Hematopoietic multipotent progenitor cell treated with erythropoietin and hydrocortisone succinate and interleukin-3 and kit ligand, for 17 days (in vitro differentiated cells): ENCODE measurements around the gene TACSTD2.
"Not testable (repeated sequence)": the region's sequence is repeated elsewhere in the genome, so short reads cannot be mapped to it uniquely, and the experiment has no call there.

Experiments used
- DNase-seq: peaks from one replicate; pipeline ENCODE4 v3.0.0-alpha.2; 2015; ENCODE audit warnings: low spot score

Gene TACSTD2

DNA sequence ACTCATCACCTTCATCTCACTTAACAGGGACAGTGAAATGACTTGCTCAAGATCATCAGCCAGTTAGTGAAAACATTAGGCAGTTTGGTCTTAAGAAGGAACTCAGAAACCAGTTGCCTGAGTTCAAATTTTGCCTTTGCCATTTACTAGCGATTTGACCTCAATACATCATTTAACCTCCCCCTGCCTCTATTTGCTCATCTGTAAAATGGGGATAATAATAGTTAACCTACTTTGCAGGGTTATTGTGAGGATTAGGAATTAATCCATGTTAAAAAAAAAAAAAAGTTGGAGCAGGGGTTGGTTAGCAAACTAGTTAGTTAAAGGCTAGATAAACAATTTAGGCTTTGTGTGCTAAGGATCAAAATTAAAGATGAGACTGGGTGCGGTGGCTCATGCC lies 10.6 kb upstream of the TACSTD2 start:
- DNase-seq: no peak

GRCh38 chr1:58586271-58586670 lies 9.2 kb upstream of the TACSTD2 start:
- no peak for DNase-seq

DNA sequence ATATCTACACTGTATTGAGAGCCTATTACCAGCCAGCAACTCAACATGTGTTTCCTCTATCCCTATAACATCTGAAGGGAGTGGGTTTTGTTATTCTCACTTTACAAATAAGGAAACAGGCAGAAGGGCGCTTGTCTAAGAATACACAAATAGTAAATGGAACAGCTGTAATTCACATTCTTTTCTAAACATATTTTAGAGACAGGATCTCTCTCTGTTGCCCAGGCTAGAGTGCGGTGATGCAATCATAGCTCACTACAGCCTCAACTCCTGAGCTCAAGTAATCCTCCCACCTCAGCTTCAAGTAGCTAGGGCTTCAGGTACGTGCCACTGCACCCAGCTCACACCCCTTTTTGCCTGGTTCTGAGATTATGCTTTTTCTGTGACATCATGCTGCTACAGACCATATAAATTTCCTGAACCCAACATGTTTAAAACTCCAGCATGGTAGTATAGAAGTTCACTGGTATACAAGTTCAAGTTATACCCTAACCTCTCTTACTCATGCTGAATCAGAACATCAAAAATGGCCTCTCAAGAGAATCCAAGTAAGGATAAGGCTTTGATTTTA lies 8.6 kb upstream of the TACSTD2 start:
- DNase-seq: no peak

- DNase-seq: no peak
Measured at GRCh38 chr1:58585166-58585565, 8.1 kb upstream of the TACSTD2 start.

GRCh38 chr1:58584082-58584895 lies 7.2 kb upstream of the TACSTD2 start:
- DNase-seq: no peak

- DNase-seq: no peak
Measured at GRCh38 chr1:58583496-58583895, 6.4 kb upstream of the TACSTD2 start.

DNA sequence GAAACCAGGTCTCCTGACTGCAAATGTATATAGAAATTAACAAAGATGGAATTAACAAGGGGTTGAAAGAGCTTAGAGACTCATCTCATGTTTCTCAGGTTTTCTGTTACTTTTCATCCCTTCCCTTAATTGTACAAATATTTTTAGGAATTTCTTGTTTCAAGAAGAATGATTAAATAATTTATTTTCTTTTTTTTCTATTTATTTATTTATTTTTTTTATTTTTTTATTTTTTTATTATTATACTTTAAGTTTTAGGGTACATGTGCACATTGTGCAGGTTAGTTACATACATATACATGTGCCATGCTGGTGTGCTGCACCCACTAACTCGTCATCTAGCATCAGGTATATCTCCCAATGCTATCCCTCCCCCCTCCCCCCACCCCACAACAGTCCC lies 5.1 kb upstream of the TACSTD2 start:
- not testable (repeated sequence) for DNase-seq

- no peak for DNase-seq
Measured at GRCh38 chr1:58581641-58582040, 4.6 kb upstream of the TACSTD2 start.

DNA sequence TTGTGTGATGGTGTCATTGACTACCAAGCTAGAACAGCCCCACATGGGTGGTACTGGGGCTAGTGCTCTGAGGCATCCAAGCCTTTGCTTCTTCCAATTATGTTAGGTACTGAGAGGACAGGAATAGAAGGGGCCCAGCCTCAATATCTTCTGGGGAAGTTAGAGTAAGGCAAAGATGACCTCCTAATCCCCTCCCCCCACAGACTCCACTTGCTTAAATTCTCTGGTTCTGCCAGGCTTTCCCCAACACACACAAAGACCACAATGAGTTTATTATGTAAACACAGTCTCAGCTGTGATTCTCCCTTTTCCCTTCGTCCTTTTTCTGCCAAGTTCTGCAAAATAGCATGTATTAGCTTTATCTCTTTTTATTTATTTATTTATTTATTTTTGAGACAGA lies 3.1 kb upstream of the TACSTD2 start:
- DNase-seq: no peak

GRCh38 chr1:58577654-58578030 lies 590 bp upstream of the TACSTD2 start:
- DNase-seq: no peak

GRCh38 chr1:58576325-58576726 lies 726 bp downstream of the TACSTD2 start:
- no peak for DNase-seq

- no peak for DNase-seq
Measured at GRCh38 chr1:58575551-58576324, 1.3 kb downstream of the TACSTD2 start.

- no peak for DNase-seq
Measured at GRCh38 chr1:58574816-58575215, 2.2 kb downstream of the TACSTD2 start.

DNA sequence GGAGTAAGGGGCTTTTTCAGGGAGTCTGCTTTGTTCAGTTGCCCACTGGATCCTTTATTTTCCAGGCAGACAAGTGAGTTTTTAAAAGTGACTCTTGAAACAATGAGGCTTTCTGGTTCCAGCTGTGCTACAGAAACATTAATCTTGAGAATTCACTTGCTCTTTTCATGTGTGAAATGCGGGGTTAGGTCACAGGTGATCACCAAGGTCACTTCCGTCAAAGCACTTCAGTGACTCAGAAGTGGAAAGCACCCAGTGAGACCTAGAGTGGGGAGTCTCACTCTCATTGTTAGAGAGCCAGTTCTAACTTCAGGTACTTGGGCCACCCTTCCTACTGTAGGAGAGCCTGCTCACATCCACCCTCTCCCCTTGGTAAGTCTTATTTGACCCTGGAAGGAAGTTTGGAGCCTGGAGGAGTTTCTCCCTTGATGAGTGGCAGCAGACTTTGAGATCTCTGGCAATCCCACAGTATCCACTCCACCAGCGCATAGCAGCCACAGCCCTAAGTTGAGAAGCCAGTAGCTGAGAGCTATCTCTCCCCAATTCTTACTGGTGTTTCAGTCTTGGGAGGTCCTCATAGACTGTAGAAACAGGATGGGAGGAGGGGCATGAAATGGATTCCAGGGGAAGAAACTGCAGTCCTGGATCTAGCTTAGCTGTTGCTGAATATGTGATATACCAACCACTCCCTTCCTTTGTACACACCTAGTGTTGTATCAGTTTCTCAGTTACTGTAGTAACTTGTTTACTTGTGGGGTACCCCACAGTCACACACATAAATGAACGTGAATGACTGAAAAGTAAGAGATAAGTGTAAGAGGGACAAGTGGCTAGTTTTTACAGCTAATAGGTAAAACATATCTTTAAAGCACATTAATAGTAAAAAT lies 3.1 kb downstream of the TACSTD2 start:
- no peak for DNase-seq

DNA sequence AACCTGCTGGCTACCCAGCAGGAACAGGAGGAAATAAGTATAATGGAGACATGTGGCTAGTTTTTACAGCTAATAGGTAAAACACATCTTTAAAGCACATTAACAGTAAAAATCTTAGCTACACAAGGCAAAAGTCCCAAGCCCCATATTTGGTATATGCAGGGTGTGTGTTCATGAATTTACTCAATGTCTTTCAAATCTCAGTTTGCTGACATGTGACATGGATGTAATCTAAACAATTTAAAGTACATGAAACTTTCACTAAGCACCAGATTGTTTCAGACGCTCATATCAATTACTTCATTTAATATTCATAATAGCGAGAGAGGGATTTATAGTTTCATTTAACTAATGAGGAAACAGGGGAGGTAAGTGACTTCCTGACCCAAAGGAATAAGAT lies 3.9 kb downstream of the TACSTD2 start:
- no peak for DNase-seq

DNA sequence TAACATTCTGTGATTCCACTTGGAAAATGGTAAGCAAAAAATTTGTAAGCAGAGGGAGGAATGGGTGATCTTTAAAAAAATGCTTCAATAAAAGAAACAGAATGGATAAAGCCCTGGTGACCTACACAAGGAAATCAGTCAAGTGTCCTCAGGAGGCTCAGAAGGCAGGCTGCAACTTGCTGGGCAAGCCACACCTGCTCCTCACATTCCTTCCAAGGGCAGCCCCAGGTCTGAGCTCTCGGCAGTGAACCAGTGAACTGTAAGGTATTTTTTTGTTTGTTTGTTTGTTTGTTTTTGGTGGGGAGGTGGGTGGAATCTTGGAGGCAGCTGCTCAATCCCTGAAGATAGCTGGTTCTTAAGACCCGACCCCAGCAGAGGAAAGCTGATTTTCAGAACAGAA lies 4.4 kb downstream of the TACSTD2 start:
- no peak for DNase-seq

DNA sequence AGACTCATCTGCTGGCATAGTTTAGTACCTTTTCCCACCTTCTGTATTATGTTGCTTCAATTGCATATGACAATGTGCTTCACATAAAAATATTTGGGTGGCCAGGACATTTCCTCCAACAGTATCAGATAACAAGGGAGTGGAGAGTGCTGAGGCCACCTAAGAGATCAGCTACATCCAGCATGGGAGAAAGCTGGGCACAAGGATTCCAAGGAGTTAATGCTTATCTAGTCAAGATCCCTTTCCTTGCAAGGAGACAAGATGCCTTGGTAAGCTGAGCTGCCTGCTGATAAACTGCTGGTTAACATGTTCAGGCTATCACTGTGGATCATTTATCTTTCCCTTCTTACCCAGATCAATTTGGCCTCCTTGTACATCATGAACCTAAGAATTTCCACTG lies 5.4 kb downstream of the TACSTD2 start:
- no peak for DNase-seq

- DNase-seq: no peak
Measured at GRCh38 chr1:58570817-58571216, 6.2 kb downstream of the TACSTD2 start.

- DNase-seq: no peak
Measured at GRCh38 chr1:58570094-58570493, 7.0 kb downstream of the TACSTD2 start.

DNA sequence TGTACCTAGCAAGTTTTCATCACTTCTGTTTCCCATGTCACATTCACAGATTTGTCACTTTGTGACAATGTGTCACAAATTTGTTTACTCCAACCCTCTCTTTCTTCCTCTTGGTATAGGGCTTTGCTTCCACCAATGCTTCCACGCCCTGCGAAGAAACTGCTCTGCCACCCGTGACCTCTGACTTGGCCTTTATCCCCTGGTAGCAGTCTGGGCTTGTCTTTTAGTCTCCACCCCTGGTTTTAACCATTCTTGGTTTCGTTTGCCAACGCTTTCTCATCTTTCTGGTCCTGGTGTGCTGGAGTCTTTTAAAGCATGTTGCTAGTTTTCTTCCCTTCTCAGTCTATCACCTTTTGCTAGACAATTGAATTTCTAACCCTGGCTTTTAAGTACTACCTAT lies 8.1 kb downstream of the TACSTD2 start:
- no peak for DNase-seq

DNA sequence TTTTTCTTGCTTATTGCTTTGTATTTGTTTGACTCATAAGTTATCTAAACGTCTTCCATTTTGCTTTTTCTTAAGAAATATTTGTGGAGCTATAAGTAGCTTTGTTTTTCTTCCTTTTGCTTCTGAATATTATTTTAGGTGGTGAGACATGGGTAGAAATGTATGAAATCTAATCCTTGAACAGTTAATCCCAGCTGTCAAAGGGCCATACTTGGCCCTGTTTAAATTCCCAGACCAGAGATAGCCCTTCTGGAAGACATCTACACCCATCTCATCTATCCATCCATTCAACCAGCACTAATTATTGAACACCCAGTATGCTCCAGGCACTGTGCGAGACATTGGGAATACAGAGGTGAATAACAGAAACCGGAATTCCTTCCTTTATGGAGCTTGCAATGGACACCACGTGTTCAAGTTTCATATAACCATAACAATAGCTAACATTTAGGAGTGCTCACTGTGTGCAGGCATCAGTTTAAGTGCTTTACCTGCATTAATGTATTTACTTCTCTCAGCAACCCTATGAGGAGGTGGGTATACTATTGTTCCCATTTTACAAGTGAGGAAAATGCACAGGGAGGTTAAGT lies 8.7 kb downstream of the TACSTD2 start:
- no peak for DNase-seq

GRCh38 chr1:58566339-58566738 lies 10.7 kb downstream of the TACSTD2 start:
- DNase-seq: no peak
